ENCODE data around the gene PCBP3. TPM values are rescaled to one million over a fixed set of nuclear protein-coding genes. Genes with fewer than 3 reads are reported as not detected.

Gene PCBP3
- total RNA-seq, 1 experiment from 2014 or later = not detected

DNA sequence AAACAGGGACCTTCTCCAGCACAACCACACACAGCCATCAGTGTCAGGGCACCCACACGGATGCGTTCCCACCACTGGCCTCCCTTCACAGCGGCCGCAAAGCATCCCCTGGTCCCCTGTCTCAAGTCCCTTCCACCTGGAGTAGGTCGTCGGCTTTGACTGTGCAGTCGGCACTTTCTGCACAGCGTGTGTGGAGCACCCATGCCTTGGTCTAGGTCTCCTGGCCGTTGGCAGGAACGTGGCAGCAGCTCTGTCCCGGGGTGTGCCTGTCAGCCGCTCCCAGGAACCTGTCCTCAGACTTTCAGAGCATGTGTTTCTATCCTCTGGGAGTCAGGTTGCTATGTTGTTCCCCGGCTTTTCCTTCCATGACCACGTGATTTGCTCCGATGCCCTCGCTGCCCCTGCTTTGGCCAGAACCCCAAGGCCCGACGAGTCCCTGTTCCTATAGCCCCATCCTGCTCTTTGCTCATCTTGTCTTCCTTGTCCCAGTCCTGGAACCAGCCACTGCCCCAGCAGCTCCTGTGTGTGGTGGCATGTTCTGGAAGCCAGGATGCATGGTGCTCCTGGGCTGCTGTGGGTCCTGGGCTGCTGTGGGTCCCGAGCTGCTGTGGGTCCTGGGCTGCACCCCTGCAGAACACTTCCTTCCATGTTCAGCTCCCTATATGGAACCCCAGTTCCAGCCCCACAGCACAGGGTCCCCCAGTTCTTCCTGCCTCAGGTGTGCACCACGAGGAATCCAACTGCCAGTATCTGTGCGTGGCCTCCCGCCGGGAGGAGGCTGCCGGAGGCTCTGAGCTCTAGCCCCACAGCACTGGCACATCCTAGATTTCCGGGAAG lies 253.9 kb downstream of the PCBP3 start:
- Histone ChIP-seq H3K4me1 (ENCODE audit: low read length) (no peaks in the 10 kb centered on the region), H2AFZ (ENCODE audit: low read length) (no peak overlapping the region), H3K9me2 (replicated peaks; ENCODE audit: insufficient read depth, low read length) (no peaks in the 10 kb centered on the region), H3K79me2 (ENCODE audit: low read length) (no peaks in the 10 kb centered on the region), H3K36me3 (ENCODE audit: insufficient read depth, low read length) (no peaks in the 10 kb centered on the region), H3K27me3 (ENCODE audit: low read length) (no peaks in the 10 kb centered on the region), H3K4me3 (ENCODE audit: low read length) (no peak overlapping the region), H3K4me2 (ENCODE audit: low read depth, low read length, poor library complexity, severe bottlenecking) (no peak overlapping the region), H3K9me3 (ENCODE audit: low read length) (no peaks in the 10 kb centered on the region), H3K27ac (ENCODE audit: low read length) (no peak overlapping the region), H4K20me1 (ENCODE audit: insufficient read depth, low read depth, low read length) (no peaks in the 10 kb centered on the region), H3K9ac (ENCODE audit: low read length) (no peak overlapping the region)
- DNase-seq = no peak

DNA sequence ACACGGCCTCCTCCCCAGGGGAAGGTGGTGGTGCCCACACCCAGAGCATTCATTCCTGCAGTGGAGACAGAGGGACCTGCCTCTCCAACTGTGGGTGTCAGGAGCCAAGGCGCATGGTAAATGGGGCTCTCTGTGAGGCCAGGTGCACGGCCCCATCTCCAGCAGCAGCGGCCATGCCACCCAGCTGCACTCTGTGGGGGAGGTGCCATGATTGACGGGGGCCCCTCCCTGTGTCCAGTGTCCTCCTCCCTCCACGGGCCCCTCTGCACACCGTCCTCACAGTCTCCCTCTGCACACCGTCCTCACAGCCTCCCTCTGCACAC lies 254.5 kb downstream of the PCBP3 start:
- Histone ChIP-seq H3K4me3 (ENCODE audit: low read length) (no peak overlapping the region), H3K27ac (ENCODE audit: low read length) (no peak overlapping the region)

DNA sequence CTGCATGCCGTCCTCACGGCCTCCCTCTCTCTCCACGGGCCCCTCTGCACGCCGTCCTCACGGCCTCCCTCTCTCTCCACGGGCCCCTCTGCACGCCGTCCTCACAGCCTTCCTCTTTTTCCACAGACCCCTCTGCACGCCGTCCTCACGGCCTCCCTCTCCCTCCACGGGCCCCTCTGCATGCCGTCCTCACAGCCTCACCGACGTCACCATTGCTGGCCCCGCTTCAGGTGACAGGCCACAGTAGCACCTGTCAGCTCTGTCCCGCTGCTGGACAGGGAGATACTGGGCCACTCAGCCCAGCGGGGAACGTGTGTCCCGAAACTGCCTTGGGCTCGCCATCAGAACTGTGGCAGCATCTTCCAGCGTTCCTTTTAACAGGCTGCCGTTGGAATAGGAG lies 255.3 kb downstream of the PCBP3 start:
- H3K9me2 ChIP-seq (replicated peaks; ENCODE audit: insufficient read depth, low read length) = no peaks in the 10 kb centered on the region
- no peak overlapping the region for H3K4me3 ChIP-seq (ENCODE audit: low read length)
- no peaks in the 10 kb centered on the region for H3K27me3 ChIP-seq (ENCODE audit: low read length)
- no peak overlapping the region for H3K4me2 ChIP-seq (ENCODE audit: low read depth, low read length, poor library complexity, severe bottlenecking)
- no peaks in the 10 kb centered on the region for H3K4me1 ChIP-seq (ENCODE audit: low read length)
- no peak overlapping the region for H3K9ac ChIP-seq (ENCODE audit: low read length)
- no peaks in the 10 kb centered on the region for H3K79me2 ChIP-seq (ENCODE audit: low read length)
- no peak overlapping the region for H3K27ac ChIP-seq (ENCODE audit: low read length)
- H3K36me3 ChIP-seq (ENCODE audit: insufficient read depth, low read length) = no peaks in the 10 kb centered on the region
- DNase-seq = no peak
- H2AFZ ChIP-seq (ENCODE audit: low read length) = no peak overlapping the region
- H3K9me3 ChIP-seq (ENCODE audit: low read length) = no peaks in the 10 kb centered on the region
- no peaks in the 10 kb centered on the region for H4K20me1 ChIP-seq (ENCODE audit: insufficient read depth, low read depth, low read length)

More for the DNA sequence above, 254.5 kb downstream of the PCBP3 start:
- no peaks in the 10 kb centered on the region for H3K79me2 ChIP-seq (ENCODE audit: low read length)
- no peak overlapping the region for H2AFZ ChIP-seq (ENCODE audit: low read length)
- no peaks in the 10 kb centered on the region for H3K9me2 ChIP-seq (replicated peaks; ENCODE audit: insufficient read depth, low read length)
- H3K4me2 ChIP-seq (ENCODE audit: low read depth, low read length, poor library complexity, severe bottlenecking) = no peak overlapping the region
- H3K27me3 ChIP-seq (ENCODE audit: low read length) = no peaks in the 10 kb centered on the region
- DNase-seq = no peak
- no peaks in the 10 kb centered on the region for H3K36me3 ChIP-seq (ENCODE audit: insufficient read depth, low read length)
- no peaks in the 10 kb centered on the region for H3K4me1 ChIP-seq (ENCODE audit: low read length)
- H3K9ac ChIP-seq (ENCODE audit: low read length) = no peak overlapping the region
- no peaks in the 10 kb centered on the region for H4K20me1 ChIP-seq (ENCODE audit: insufficient read depth, low read depth, low read length)
- no peaks in the 10 kb centered on the region for H3K9me3 ChIP-seq (ENCODE audit: low read length)

DNA sequence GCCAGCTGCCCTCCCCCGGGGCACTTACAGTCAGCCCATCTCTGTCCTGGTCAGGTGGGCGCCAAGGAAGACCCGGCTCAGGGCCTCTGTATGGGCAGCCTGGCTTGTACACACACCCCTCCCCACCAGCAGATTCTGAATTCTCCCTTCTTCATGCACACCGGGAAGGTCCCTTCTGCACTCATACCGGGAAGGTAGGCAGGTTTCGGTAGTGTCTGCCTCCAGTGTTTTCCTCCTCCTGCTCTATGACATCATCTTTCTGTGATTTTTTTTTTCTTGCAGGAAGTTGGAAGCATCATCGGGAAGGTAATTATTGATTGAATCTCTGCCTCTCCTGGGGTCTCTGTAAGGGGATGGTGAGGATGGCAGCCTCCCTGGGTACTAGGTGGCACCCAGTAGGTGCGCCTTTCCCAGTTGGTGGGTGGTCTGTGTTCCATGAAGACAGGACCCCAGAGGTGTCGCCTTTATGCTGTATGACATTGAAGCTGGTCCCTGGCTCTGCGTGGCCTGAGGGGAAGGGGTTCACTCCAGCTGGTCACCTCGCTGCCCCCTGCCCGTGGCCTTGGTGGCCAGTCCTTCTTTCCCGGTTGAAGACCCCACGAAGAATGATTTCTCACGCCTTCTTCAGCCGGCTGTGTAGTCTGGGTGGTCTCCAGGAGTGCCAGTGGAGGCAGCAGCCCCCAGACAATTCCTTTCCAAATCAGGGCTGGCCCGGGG lies 255.9 kb downstream of the PCBP3 start:
- no peak for DNase-seq
- no peak overlapping the region for H3K9ac ChIP-seq (ENCODE audit: low read length)
- no peaks in the 10 kb centered on the region for H3K4me1 ChIP-seq (ENCODE audit: low read length)
- no peaks in the 10 kb centered on the region for H3K9me3 ChIP-seq (ENCODE audit: low read length)
- H4K20me1 ChIP-seq (ENCODE audit: insufficient read depth, low read depth, low read length) = no peaks in the 10 kb centered on the region
- H3K36me3 ChIP-seq (ENCODE audit: insufficient read depth, low read length) = no peaks in the 10 kb centered on the region
- H3K4me2 ChIP-seq (ENCODE audit: low read depth, low read length, poor library complexity, severe bottlenecking) = no peak overlapping the region
- H3K27me3 ChIP-seq (ENCODE audit: low read length) = no peaks in the 10 kb centered on the region
- no peak overlapping the region for H3K4me3 ChIP-seq (ENCODE audit: low read length)
- H3K27ac ChIP-seq (ENCODE audit: low read length) = no peak overlapping the region
- no peaks in the 10 kb centered on the region for H3K79me2 ChIP-seq (ENCODE audit: low read length)
- H2AFZ ChIP-seq (ENCODE audit: low read length) = no peak overlapping the region
- H3K9me2 ChIP-seq (replicated peaks; ENCODE audit: insufficient read depth, low read length) = no peaks in the 10 kb centered on the region

DNA sequence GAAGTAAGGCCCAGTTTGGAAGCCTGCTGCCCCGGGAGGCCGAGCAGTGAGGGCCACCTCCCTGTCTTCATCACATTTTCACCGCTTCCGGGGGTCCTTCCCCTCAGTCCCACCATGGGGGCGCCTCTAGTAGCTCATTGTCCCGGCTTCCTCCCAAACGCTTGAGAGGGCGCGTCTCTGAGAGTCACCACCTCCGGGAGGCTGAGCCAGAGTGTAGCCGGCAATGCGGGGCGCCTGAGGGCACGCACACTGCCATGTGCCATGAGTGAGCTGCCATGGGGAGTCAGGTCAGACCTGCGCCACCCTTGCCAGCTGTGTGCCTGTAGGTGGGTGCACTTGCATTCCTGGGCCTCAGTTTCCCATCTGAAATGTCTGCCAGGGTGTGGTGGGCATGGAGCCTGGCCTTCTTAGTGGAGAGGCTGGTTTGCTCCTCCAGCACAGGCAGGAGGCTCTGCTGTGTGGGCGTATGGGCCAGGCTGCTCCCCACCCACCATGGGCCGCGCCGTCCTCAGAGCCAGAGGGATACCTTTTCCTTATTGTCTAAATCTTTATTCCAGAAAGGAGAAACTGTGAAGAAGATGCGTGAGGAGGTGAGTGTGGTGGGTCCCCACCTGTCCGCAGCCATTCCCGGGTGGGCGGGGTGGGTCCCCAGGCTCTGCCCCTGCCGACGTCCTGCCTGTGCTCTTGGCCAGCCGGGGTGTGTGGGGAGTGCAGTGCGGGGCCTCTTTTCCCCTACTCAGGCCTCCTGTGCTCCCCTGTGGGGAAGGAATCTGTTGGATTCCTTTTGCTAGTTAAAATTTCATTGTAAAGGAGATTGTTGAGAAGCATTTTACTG lies 256.7 kb downstream of the PCBP3 start:
- H3K27ac ChIP-seq (ENCODE audit: low read length) = no peak overlapping the region
- H4K20me1 ChIP-seq (ENCODE audit: insufficient read depth, low read depth, low read length) = no peaks in the 10 kb centered on the region
- H3K4me2 ChIP-seq (ENCODE audit: low read depth, low read length, poor library complexity, severe bottlenecking) = no peak overlapping the region
- no peak for DNase-seq
- H3K9me2 ChIP-seq (replicated peaks; ENCODE audit: insufficient read depth, low read length) = no peaks in the 10 kb centered on the region
- H3K36me3 ChIP-seq (ENCODE audit: insufficient read depth, low read length) = no peaks in the 10 kb centered on the region
- H3K4me1 ChIP-seq (ENCODE audit: low read length) = no peaks in the 10 kb centered on the region
- no peak overlapping the region for H3K9ac ChIP-seq (ENCODE audit: low read length)
- H3K27me3 ChIP-seq (ENCODE audit: low read length) = no peaks in the 10 kb centered on the region
- no peaks in the 10 kb centered on the region for H3K9me3 ChIP-seq (ENCODE audit: low read length)
- no peak overlapping the region for H2AFZ ChIP-seq (ENCODE audit: low read length)
- H3K79me2 ChIP-seq (ENCODE audit: low read length) = no peaks in the 10 kb centered on the region
- no peak overlapping the region for H3K4me3 ChIP-seq (ENCODE audit: low read length)

DNA sequence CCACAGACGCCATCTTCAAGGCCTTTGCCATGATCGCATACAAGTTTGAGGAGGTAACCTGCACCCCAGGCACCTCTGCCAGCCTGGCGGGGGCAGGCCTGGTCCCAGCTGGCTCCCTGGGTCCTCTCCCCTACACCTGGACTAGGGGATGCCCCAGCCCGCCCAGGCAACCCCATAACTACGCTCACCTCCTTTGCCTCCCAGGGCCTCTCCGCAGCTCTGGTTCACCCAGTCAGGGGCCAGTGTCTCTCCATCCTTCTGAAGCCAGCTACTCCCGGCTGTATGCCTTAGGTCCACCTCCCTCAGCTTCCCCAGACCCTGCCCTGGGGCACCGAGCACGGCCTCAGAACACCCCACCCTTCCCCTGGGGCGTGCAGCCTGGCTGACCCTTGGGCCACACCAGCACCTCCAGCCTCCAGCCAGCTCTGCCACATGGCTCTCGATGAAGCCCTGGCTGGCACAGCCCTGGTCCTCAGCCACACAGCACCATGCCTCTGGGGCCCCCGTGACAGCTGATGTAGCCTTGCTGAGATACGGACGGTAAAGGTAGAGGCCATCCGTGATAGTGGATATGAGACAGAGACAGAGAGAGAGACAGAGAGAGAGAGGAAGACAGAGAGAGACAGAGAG lies 257.7 kb downstream of the PCBP3 start:
- DNase-seq = no peak
- Histone ChIP-seq H3K9ac (ENCODE audit: low read length) (no peak overlapping the region), H3K9me3 (ENCODE audit: low read length) (no peaks in the 10 kb centered on the region), H3K79me2 (ENCODE audit: low read length) (no peaks in the 10 kb centered on the region), H3K4me3 (ENCODE audit: low read length) (no peak overlapping the region), H3K4me1 (ENCODE audit: low read length) (no peaks in the 10 kb centered on the region), H3K27me3 (ENCODE audit: low read length) (no peaks in the 10 kb centered on the region), H2AFZ (ENCODE audit: low read length) (no peak overlapping the region), H3K4me2 (ENCODE audit: low read depth, low read length, poor library complexity, severe bottlenecking) (no peak overlapping the region), H4K20me1 (ENCODE audit: insufficient read depth, low read depth, low read length) (no peaks in the 10 kb centered on the region), H3K9me2 (replicated peaks; ENCODE audit: insufficient read depth, low read length) (no peaks in the 10 kb centered on the region), H3K27ac (ENCODE audit: low read length) (no peak overlapping the region), H3K36me3 (ENCODE audit: insufficient read depth, low read length) (no peaks in the 10 kb centered on the region)

DNA sequence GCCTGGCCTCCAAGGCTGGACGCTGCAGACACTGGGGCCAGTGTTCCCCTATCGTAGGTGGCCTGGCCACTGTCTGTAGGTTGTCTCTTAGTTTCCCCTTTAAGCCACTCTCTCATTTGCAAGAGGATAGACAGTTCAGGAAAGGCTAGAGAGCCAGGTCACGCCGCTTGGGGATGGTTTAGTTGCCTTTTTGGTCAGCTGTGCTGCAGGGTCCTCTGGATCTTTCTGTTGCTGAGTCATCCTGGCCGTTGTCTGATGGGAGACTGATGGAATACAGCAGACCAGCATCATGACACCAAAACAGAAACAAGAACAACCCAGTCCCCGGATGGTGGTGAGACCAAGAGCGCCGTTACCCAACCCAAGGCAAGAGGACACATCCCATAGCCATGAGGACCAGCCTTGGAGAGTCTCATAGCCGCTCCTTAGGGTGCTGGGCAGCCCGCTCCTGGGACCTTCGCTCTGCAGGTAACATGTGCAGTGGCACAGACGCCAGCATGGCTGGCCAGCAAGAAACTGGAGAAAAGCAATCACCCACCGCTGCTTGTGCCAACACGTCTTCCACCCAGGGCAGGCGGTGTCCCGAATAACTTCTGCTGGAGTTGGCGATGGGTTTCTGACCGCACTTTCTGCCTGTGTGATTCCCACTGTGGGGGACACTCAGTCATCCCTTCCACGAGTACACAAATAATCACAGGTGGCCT lies 258.9 kb downstream of the PCBP3 start:
- H4K20me1 ChIP-seq (ENCODE audit: insufficient read depth, low read depth, low read length) = no peaks in the 10 kb centered on the region
- H2AFZ ChIP-seq (ENCODE audit: low read length) = no peak overlapping the region
- no peak for DNase-seq
- H3K36me3 ChIP-seq (ENCODE audit: insufficient read depth, low read length) = no peaks in the 10 kb centered on the region
- H3K27ac ChIP-seq (ENCODE audit: low read length) = no peak overlapping the region
- no peak overlapping the region for H3K4me3 ChIP-seq (ENCODE audit: low read length)
- no peaks in the 10 kb centered on the region for H3K4me1 ChIP-seq (ENCODE audit: low read length)
- H3K79me2 ChIP-seq (ENCODE audit: low read length) = no peaks in the 10 kb centered on the region
- H3K9me3 ChIP-seq (ENCODE audit: low read length) = no peaks in the 10 kb centered on the region
- no peaks in the 10 kb centered on the region for H3K27me3 ChIP-seq (ENCODE audit: low read length)
- no peak overlapping the region for H3K4me2 ChIP-seq (ENCODE audit: low read depth, low read length, poor library complexity, severe bottlenecking)
- no peak overlapping the region for H3K9ac ChIP-seq (ENCODE audit: low read length)
- no peaks in the 10 kb centered on the region for H3K9me2 ChIP-seq (replicated peaks; ENCODE audit: insufficient read depth, low read length)
